ENCODE results near the gene SPAG16.

SPAG16 gene

DNA sequence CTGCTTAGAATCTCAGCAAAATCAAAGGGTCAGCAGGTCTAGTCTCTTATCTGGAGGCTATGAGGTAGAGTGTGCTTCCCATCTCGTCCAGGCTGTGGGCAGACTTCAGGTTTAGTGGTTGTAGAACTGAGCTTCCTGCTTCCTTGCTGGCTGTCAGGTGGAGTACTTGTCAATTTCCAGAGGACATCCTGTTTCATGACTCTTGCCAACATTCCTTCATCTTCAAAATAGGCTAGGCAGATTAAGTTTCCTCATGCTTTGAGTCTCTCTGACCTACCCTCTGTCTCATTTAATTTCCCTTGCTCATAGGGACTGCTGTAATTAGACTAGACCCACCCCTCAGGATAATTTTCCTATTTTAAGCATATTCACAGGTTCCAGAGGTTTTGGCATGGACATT, 562.6 kb downstream of the SPAG16 start:
- TF ChIP-seq FOXP2 (optimal IDR thresholded peaks at IDR 0.05; ENCODE audit: control extremely low read depth, extremely low read length, insufficient read depth): no peak
- no peak for TF ChIP-seq POLR2AphosphoS5 (IDR thresholded peaks at IDR 0.05; ENCODE audit: borderline replicate concordance, low read depth, low read length)
- no peak for TF ChIP-seq EZH2 (IDR thresholded peaks at IDR 0.05)
- no peak overlapping the region for H3K4me3 ChIP-seq
- no peak for DNase-seq (ENCODE audit: low read depth, low spot score)
- no peaks in the 10 kb centered on the region for H3K36me3 ChIP-seq (ENCODE audit: insufficient read depth, low read length)
- H3K9me3 ChIP-seq (ENCODE audit: low read depth, low read length): no peaks in the 10 kb centered on the region; the same call in 1 of the 2 replicates
- no peak overlapping the region for H3K9ac ChIP-seq (ENCODE audit: insufficient read length)
- no peak overlapping the region for H3K27ac ChIP-seq

DNA sequence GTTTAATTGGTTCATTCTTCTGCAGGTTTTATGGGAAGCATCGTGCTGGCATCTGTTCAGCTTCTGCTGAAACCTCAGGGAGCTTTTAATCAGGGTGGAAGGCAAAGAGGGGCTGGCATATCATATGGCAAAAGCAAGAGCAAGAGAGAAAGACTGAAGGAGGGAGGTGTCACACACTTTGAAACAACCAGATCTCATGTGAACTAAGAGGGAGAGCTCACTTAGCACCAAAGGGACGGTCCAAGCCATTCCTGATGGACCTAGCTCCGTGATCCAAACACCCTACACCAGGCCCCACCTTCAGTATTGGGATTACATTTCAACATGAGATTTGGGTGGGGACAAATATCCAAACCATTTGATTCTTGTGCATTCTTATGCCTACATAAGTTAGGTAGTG, 563.1 kb downstream of the SPAG16 start:
- no peaks in the 10 kb centered on the region; the same call in 1 of the 2 replicates for H3K9me3 ChIP-seq (ENCODE audit: low read depth, low read length)
- no peak overlapping the region for H3K9ac ChIP-seq (ENCODE audit: insufficient read length)
- no peak for DNase-seq (ENCODE audit: low read depth, low spot score)
- no peaks in the 10 kb centered on the region for H3K36me3 ChIP-seq (ENCODE audit: insufficient read depth, low read length)
- no peak for TF ChIP-seq POLR2AphosphoS5 (IDR thresholded peaks at IDR 0.05; ENCODE audit: borderline replicate concordance, low read depth, low read length)
- TF ChIP-seq EZH2 (IDR thresholded peaks at IDR 0.05): no peak
- TF ChIP-seq FOXP2 (optimal IDR thresholded peaks at IDR 0.05; ENCODE audit: control extremely low read depth, extremely low read length, insufficient read depth): no peak
- no peak overlapping the region for H3K27ac ChIP-seq
- no peak overlapping the region for H3K4me3 ChIP-seq

DNA sequence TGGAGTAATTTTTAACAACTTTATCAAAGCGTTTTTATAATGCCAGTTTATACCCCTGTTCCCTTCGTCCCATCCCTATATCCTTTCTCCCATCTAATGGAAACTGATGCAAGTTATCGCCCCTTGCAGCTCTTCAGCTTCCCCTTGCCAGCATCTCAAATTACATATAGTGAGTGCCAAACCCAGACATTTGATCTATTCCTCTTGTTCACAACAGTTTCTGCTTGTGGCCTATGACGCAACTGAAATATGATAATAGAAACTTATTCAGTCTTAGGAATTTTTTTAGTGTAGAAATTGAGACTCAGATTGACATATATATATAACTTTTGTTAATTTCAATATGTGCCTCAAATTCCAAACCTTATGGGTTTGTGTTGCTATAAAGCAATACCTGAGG, 564.4 kb downstream of the SPAG16 start:
- Histone ChIP-seq H3K9ac (ENCODE audit: insufficient read length) (no peak overlapping the region), H3K4me3 (no peak overlapping the region), H3K9me3 (ENCODE audit: low read depth, low read length) (no peaks in the 10 kb centered on the region; the same call in 1 of the 2 replicates), H3K27ac (no peak overlapping the region), H3K36me3 (ENCODE audit: insufficient read depth, low read length) (no peaks in the 10 kb centered on the region)
- DNase-seq (ENCODE audit: low read depth, low spot score): no peak
- TF ChIP-seq POLR2AphosphoS5 (IDR thresholded peaks at IDR 0.05; ENCODE audit: borderline replicate concordance, low read depth, low read length) (no peak), EZH2 (IDR thresholded peaks at IDR 0.05) (no peak), FOXP2 (optimal IDR thresholded peaks at IDR 0.05; ENCODE audit: control extremely low read depth, extremely low read length, insufficient read depth) (no peak)

DNA sequence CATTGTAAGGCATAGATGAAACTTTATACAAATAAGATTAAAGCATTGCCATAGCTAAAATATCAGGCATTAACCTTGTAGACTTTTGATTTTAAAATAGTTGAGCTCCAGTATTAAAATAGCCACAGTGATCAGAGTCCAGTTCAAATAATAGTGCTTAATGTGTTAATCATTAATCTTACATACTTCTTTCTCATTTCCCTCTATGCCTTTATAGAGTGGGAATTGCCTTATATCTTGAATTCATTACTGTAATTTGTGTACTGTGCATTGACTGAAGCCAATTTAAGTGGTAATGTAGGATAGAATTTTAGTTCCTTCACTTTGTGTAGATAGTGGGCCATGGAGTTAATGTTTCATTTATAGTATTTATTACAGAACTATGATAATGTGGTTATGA, 577.4 kb downstream of the SPAG16 start:
- Histone ChIP-seq H3K9ac (ENCODE audit: insufficient read length) (no peak overlapping the region), H3K27ac (no peak overlapping the region), H3K9me3 (ENCODE audit: low read depth, low read length) (no peaks in the 10 kb centered on the region), H3K4me3 (no peak overlapping the region), H3K36me3 (ENCODE audit: insufficient read depth, low read length) (no peaks in the 10 kb centered on the region)
- no peak for DNase-seq (ENCODE audit: low read depth, low spot score)
- TF ChIP-seq POLR2AphosphoS5 (IDR thresholded peaks at IDR 0.05; ENCODE audit: borderline replicate concordance, low read depth, low read length) (no peak), FOXP2 (optimal IDR thresholded peaks at IDR 0.05; ENCODE audit: control extremely low read depth, extremely low read length, insufficient read depth) (no peak)

DNA sequence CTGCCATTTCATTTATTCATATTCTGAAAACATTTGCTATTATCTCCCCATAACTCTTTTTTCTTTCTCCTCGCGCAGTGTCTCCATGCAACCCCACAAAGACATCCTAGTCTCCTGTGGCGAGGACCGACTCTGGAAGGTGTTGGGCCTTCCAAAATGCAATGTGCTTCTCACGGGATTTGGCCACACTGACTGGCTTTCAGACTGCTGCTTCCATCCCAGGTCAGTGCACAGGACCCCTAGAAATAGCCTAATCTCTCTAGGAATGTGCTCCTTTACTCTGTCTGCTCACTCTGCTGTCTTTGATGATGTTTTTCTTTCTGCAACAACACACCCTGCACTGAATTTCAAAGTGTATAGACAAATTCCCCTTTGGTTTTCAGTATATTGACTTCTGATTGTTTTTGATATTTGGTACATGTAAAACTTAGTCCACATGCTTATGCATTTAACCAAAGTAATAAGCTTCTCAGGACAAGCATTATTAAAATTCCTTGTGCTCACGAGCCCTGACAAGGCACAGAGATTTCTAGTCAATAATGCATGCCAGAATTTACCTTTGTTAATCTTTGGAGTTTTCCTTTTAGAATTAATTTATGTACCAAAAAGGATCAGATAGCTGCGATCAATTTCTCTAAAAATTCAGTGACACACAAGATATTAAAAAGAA, 578.3 kb downstream of the SPAG16 start:
- H3K9me3 ChIP-seq (ENCODE audit: low read depth, low read length): no peaks in the 10 kb centered on the region
- no peak overlapping the region for H3K27ac ChIP-seq
- no peak for DNase-seq (ENCODE audit: low read depth, low spot score)
- no peak overlapping the region for H3K4me3 ChIP-seq
- no peak for TF ChIP-seq EZH2 (IDR thresholded peaks at IDR 0.05)
- TF ChIP-seq POLR2AphosphoS5 (IDR thresholded peaks at IDR 0.05; ENCODE audit: borderline replicate concordance, low read depth, low read length): no peak
- no peak for TF ChIP-seq FOXP2 (optimal IDR thresholded peaks at IDR 0.05; ENCODE audit: control extremely low read depth, extremely low read length, insufficient read depth)
- no peak overlapping the region for H3K9ac ChIP-seq (ENCODE audit: insufficient read length)
- no peaks in the 10 kb centered on the region for H3K36me3 ChIP-seq (ENCODE audit: insufficient read depth, low read length)

DNA sequence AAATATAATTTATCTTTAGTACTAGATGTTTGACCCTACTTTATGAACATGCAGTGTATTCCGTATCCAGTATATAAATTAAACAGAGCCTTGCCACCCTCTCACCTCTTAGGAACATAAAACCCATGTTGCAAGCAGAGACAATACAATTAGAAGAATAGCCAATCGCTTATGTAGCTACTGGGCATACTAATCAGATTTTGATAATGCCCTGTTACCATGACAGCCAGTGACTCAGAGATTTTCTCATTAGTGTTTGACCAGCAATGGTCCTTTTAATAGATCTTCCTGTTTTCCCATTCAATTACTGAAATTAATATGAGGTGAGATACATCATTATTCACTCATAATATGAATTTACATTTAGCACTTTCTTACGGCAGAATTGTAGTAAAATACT, 579.3 kb downstream of the SPAG16 start:
- no peak for DNase-seq (ENCODE audit: low read depth, low spot score)
- Histone ChIP-seq H3K36me3 (ENCODE audit: insufficient read depth, low read length) (no peaks in the 10 kb centered on the region), H3K9me3 (ENCODE audit: low read depth, low read length) (no peaks in the 10 kb centered on the region), H3K27ac (no peak overlapping the region), H3K9ac (ENCODE audit: insufficient read length) (no peak overlapping the region), H3K4me3 (no peak overlapping the region)
- TF ChIP-seq POLR2AphosphoS5 (IDR thresholded peaks at IDR 0.05; ENCODE audit: borderline replicate concordance, low read depth, low read length) (no peak), EZH2 (IDR thresholded peaks at IDR 0.05) (no peak), FOXP2 (optimal IDR thresholded peaks at IDR 0.05; ENCODE audit: control extremely low read depth, extremely low read length, insufficient read depth) (no peak)

DNA sequence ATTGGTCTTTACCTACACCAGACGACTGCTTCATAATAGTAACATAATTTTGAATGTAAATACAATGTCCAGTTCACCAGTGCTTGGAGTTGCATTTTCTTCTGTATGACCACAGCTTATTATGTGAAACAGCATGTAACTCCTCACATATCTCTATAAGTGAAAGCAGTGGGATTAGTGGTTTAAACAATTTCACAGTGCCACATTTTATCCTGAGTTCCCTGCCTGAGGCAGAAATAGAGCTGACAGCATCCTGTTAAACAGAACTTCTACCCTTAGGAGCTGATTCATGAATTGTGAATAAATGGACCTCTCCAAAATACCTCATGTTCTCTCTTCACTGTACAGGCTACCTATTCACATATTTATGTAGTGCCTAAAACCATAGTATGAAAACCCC, 584.3 kb downstream of the SPAG16 start:
- no peaks in the 10 kb centered on the region for H3K9me3 ChIP-seq (ENCODE audit: low read depth, low read length)
- peak; percentile 76 for DNase-seq (ENCODE audit: low read depth, low spot score)
- H3K36me3 ChIP-seq (ENCODE audit: insufficient read depth, low read length): no peaks in the 10 kb centered on the region
- H3K27ac ChIP-seq: no peak overlapping the region
- no peak for TF ChIP-seq FOXP2 (optimal IDR thresholded peaks at IDR 0.05; ENCODE audit: control extremely low read depth, extremely low read length, insufficient read depth)
- no peak overlapping the region for H3K4me3 ChIP-seq
- no peak overlapping the region for H3K9ac ChIP-seq (ENCODE audit: insufficient read length)

DNA sequence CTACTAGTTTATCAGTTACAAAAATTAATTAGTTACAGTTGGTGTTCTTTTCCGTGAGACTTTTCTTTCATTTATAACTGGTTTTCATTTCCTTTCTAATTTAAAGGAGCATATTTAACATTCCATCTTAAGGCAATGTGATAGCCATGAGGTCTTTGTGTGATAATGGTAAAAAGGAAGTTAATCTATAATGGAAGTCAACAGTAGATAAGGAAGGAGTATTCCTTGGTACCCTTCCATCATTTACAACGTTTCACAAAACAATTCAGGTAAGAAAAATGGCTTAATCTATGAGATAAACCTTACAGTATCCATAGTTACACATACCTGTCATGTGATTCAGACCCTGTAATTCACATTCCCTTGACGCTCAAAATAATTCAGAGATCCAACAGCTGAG, 601.2 kb downstream of the SPAG16 start:
- Histone ChIP-seq H3K4me3 (no peak overlapping the region), H3K9me3 (ENCODE audit: low read depth, low read length) (no peaks in the 10 kb centered on the region), H3K9ac (ENCODE audit: insufficient read length) (no peak overlapping the region), H3K27ac (no peak overlapping the region), H3K36me3 (ENCODE audit: insufficient read depth, low read length) (no peaks in the 10 kb centered on the region)
- no peak for DNase-seq (ENCODE audit: low read depth, low spot score)
- no peak for TF ChIP-seq FOXP2 (optimal IDR thresholded peaks at IDR 0.05; ENCODE audit: control extremely low read depth, extremely low read length, insufficient read depth)
- no peak for TF ChIP-seq POLR2AphosphoS5 (IDR thresholded peaks at IDR 0.05; ENCODE audit: borderline replicate concordance, low read depth, low read length)
- no peak for TF ChIP-seq EZH2 (IDR thresholded peaks at IDR 0.05)

DNA sequence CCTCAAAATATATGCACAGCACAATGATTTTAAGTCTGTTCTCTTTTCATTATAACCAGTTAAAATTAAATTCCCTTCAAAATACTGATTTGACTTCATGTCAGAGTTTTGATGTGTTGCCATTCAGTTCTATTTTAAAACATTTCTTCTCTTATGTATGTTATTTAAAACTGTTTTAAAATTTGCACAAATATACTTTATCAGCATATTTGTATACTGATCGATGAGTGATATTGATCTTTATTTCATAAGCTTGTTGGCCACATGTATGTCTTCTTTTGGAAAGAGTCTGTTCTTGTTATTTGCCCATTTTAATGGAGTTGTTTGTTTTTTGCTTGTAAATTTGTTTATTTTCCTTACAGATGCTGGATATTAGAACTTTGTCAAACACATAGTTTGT, 630.2 kb downstream of the SPAG16 start:
- Histone ChIP-seq H3K9ac (ENCODE audit: insufficient read length) (no peak overlapping the region), H3K9me3 (ENCODE audit: low read depth, low read length) (no peaks in the 10 kb centered on the region), H3K36me3 (ENCODE audit: insufficient read depth, low read length) (no peaks in the 10 kb centered on the region), H3K27ac (no peak overlapping the region), H3K4me3 (no peak overlapping the region)
- no peak for TF ChIP-seq POLR2AphosphoS5 (IDR thresholded peaks at IDR 0.05; ENCODE audit: borderline replicate concordance, low read depth, low read length)
- no peak for TF ChIP-seq FOXP2 (optimal IDR thresholded peaks at IDR 0.05; ENCODE audit: control extremely low read depth, extremely low read length, insufficient read depth)
- TF ChIP-seq EZH2 (IDR thresholded peaks at IDR 0.05): no peak
- DNase-seq (ENCODE audit: low read depth, low spot score): no peak
